Glutamatergic neuron (in vitro differentiated cells): ENCODE results near the gene AQR. TPM values are rescaled to one million over a fixed set of nuclear protein-coding genes. Genes with fewer than 3 reads are reported as not detected.

Source experiments
- DNase-seq: peaks from one replicate; pipeline ENCODE4 v3.0.0; 2022
- H3K27ac Mint-ChIP-seq: one replicate; pipeline ENCODE4 v1.8.0; 2020; ENCODE audit warnings: mild to moderate bottlenecking, mixed read lengths, inconsistent platforms; ENCODE audit not compliant: unreplicated experiment
- H3K27me3 Mint-ChIP-seq: one replicate; pipeline ENCODE4 v1.8.0; 2020; ENCODE audit warnings: mild to moderate bottlenecking, moderate library complexity, mixed read lengths, inconsistent platforms; ENCODE audit not compliant: unreplicated experiment
- H3K36me3 Mint-ChIP-seq: one replicate; pipeline ENCODE4 v1.8.0; 2020; ENCODE audit warnings: mild to moderate bottlenecking, mixed read lengths, inconsistent platforms; ENCODE audit not compliant: unreplicated experiment
- H3K4me1 Mint-ChIP-seq: one replicate; pipeline ENCODE4 v1.8.0; 2020; ENCODE audit warnings: mild to moderate bottlenecking, low read depth, mixed read lengths, inconsistent platforms; ENCODE audit not compliant: unreplicated experiment
- H3K4me3 Mint-ChIP-seq: one replicate; pipeline ENCODE4 v1.8.0; 2020; ENCODE audit warnings: mild to moderate bottlenecking, mixed read lengths, inconsistent platforms; ENCODE audit not compliant: unreplicated experiment
- H3K9me3 Mint-ChIP-seq: one replicate; pipeline ENCODE4 v1.8.0; 2020; ENCODE audit warnings: mild to moderate bottlenecking, moderate library complexity, mixed read lengths, inconsistent platforms; ENCODE audit not compliant: unreplicated experiment
- CTCF ChIP-seq: fragments of 200-600 bp; sonication (generic); IDR thresholded peaks from one replicate; pipeline ENCODE4 v1.5.0; 2021; ENCODE audit not compliant: partially characterized antibody, unreplicated experiment
- total RNA-seq: library from RNA; stranded (reverse); fragmentation: NEBNext Ultra II Directional; extraction: Animal tissue kit (Norgen Biotek cat#: 25700); gene quantifications from one replicate; pipeline ENCODE4 v1.2.1, GENCODE V29; 2021; ENCODE audit not compliant: unreplicated experiment

Gene AQR
- total RNA-seq, 1 donor from 2014 or later: 36.8 TPM

GRCh38 chr15:34904527-34904926 lies 65.0 kb downstream of the AQR start:
- Mint-ChIP-seq H3K4me3 (no peak overlapping the region), H3K36me3 (no peaks in the 10 kb centered on the region), H3K4me1 (no peaks in the 10 kb centered on the region), H3K27ac (no peak overlapping the region), H3K9me3 (no peaks in the 10 kb centered on the region), H3K27me3 (no peaks in the 10 kb centered on the region)
- no peak for DNase-seq
- TF ChIP-seq CTCF: no peak

DNA sequence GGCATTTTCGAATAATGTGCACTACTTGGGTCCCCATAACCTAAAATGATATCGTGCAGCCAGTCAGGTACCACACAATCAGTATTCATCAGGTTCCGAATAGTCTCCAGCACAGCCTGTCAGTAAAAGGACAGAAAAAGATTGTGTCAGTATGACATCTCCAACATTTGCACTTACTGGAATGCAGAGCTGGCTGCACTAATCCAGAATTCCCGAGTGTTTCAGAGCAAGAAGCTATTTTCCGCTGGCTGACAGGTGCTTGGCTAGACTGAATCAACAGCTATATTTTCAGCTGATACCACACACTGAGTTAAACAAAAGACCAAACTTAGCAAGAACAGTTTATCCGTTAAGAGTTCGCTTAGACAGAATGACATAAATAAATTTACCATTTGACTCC lies 68.8 kb downstream of the AQR start:
- Mint-ChIP-seq H3K4me1 (no peaks in the 10 kb centered on the region), H3K27me3 (no peaks in the 10 kb centered on the region), H3K36me3 (no peaks in the 10 kb centered on the region), H3K27ac (no peak overlapping the region), H3K4me3 (no peak overlapping the region), H3K9me3 (no peaks in the 10 kb centered on the region)
- no peak for TF ChIP-seq CTCF
- no peak for DNase-seq

DNA sequence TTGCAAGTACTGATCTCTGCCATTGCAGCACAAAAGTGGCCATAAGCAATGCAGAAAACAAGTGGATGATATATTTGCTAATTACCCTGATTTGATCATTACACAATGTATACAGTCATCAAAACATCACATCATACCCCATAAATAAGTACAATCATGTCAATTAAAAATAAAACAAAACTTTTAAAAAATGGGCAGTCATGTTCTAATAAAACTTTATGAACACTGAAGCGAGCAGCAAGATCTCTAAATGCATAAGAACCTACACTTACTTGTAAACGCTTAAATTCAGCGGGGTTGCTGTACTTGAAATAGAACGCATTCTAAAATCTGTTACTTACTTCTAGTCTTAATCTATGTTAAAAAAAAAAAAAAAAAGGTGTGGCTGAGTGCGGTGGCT lies 73.4 kb downstream of the AQR start:
- Mint-ChIP-seq H3K9me3 (peaks cover 3% of the 10 kb centered on the region), H3K4me3 (no peak overlapping the region), H3K36me3 (peaks cover 25% of the 10 kb centered on the region), H3K27ac (no peak overlapping the region), H3K27me3 (peaks cover 2% of the 10 kb centered on the region), H3K4me1 (no peaks in the 10 kb centered on the region)
- TF ChIP-seq CTCF: no peak
- no peak for DNase-seq

GRCh38 chr15:34893967-34894366 lies 75.6 kb downstream of the AQR start:
- Mint-ChIP-seq H3K27ac (no peak overlapping the region), H3K27me3 (peaks cover 2% of the 10 kb centered on the region), H3K36me3 (peaks cover 25% of the 10 kb centered on the region), H3K4me1 (no peaks in the 10 kb centered on the region), H3K4me3 (no peak overlapping the region), H3K9me3 (peaks cover 3% of the 10 kb centered on the region)
- no peak for DNase-seq
- no peak for TF ChIP-seq CTCF

- TF ChIP-seq CTCF: no peak
- no peak overlapping the region for H3K4me3 Mint-ChIP-seq
These were observed 76.5 kb downstream of the AQR start for GRCh38 chr15:34892963-34893591.

More at GRCh38 chr15:34892963-34893591, 76.5 kb downstream of the AQR start:
- Mint-ChIP-seq H3K36me3 (peaks cover 25% of the 10 kb centered on the region), H3K27ac (no peak overlapping the region), H3K9me3 (peaks cover 3% of the 10 kb centered on the region), H3K4me1 (no peaks in the 10 kb centered on the region), H3K27me3 (peaks cover 2% of the 10 kb centered on the region)
- no peak for DNase-seq
